Umbilical cord (tissue), 2 donors: Measurements from ENCODE around the gene CARD14. TPM values are rescaled to one million over a fixed set of nuclear protein-coding genes. Genes with fewer than 3 reads are reported as not detected.
A peak's percentile ranks its signal among the peaks of the same experiment; 100 is the strongest.
"Not testable (repeated sequence)": the region's sequence is repeated elsewhere in the genome, so short reads cannot be mapped to it uniquely, and the experiment has no call there.

Experiments used
- DNase-seq: peaks from one replicate; pipeline ENCODE4 v3.0.0-alpha.2; 2015; ENCODE audit warnings: low spot score
- total RNA-seq: library from RNA; depleted of rRNA; stranded (reverse); fragments of >200 nt; gene quantifications from one replicate; pipeline ENCODE4 v1.2.3, GENCODE V29; 2014; ENCODE audit warnings: low replicate concordance; ENCODE audit not compliant: insufficient read depth

CARD14 gene
- total RNA-seq, 1 donor from 2014 or later = 3.9 TPM

DNA sequence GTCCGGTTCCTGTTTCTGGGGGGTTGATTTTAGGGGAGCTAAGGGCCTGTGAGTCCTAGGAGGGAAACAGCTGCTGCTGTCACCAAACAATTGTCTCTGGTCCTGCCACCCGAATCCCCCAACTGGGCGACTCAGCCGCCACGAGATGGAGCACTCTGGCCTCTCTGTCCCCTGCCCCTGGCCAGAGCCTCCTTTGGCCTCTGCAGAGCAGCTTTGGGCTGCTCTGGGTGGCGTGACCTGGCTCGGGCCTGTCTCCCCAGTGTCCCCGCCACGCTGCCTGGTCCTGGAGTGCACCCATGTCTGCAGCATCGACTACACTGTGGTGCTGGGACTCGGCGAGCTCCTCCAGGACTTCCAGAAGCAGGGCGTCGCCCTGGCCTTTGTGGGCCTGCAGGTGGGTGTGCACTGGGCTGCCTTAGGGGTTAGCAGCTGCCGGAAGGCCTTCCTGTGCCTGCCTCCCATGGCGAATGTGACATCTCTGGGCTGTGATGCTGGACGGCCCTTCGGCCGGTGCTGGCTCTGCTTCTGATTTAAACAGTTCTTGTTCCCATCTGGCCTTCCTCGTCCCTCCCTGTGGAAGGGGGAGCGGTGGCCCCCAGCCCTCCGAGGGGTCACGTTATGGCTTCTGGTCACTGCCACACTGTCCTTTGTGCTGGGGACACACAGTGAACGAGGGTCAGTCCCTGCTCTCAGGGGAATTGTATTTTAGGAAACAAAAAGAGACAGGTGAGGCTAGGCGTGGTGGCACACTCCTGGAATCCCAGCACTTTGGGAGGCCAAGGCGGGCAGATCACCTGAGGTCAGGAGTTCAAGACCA is 79.3 kb downstream of the CARD14 start:
- DNase-seq = no peak

DNA sequence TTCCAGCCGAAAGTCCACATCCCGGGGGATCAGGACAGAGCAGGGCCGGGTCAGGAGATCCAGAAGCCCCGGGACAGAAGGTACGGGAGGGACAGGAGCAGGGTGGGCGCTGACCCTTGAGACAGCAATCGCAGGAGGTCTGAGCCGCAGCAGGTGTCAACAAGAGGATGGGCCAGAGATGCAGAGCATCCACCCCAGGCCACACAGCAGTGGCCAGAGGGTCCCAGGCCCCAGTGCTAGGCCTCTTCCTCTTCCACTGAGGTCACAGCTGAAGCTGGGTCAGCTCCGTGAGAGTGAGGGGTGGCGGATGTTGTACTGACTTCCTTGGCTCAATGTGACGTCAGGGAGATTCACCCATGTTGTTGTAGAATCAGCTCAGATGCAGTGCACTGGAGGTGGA is 82.1 kb downstream of the CARD14 start:
- no peak for DNase-seq

DNA sequence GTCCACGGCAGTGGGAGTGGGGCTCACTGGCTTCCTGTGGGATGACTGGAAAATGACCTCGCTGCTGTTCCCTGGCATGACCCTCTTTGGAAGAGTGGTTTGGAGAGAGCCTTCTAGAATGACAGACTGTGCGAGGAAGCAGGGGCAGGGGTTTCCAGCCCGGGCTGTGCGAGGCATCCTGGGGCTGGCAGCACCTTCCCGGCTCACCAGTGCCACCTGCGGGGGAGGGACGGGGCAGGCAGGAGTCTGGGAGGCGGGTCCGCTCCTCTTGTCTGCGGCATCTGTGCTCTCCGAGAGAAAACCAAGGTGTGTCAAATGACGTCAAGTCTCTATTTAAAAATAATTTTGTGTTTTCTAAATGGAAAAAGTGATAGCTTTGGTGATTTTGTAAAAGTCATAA is 83.0 kb downstream of the CARD14 start:
- peak; percentile 19 for DNase-seq

- no peak for DNase-seq
These were observed 84.0 kb downstream of the CARD14 start for GRCh38 chr17:80253631-80254395.

- DNase-seq = peak; percentile 46
These were observed 84.8 kb downstream of the CARD14 start for GRCh38 chr17:80254396-80255251.

DNA sequence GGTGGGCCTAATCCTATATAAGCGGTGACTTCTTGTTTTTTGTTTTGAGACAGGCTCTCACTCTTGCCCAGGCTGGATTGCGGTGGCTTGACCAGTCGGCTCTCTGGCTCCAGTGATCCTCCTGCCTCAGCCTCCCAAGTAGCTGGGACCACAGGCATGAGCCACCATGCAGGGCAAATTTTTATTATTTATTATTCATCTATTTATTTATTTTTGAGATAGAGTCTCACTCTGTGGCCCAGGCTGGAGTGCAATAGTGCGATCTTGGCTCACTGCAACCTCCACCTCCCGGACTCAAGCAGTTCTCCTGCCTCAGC is 86.2 kb downstream of the CARD14 start:
- no peak for DNase-seq

GRCh38 chr17:80257716-80258213 is 87.9 kb downstream of the CARD14 start:
- DNase-seq = peak; percentile 23

GRCh38 chr17:80258296-80258695 is 88.5 kb downstream of the CARD14 start:
- not testable (repeated sequence) for DNase-seq

Other genes starting within 250 kb of the CARD14 start
- gene TBC1D16, start 134.2 kb upstream of the CARD14 start, total RNA-seq = 21.7 TPM
- gene CCDC40, start 133.4 kb upstream of the CARD14 start, total RNA-seq = 2.9 TPM
- 29.9 TPM for gene GAA, start 68.4 kb upstream of the CARD14 start, total RNA-seq
- 72.5 TPM for gene EIF4A3, start 22.9 kb upstream of the CARD14 start, total RNA-seq
- 5.8 TPM for gene SGSH, start 50.3 kb downstream of the CARD14 start, total RNA-seq
- gene SLC26A11, start 50.4 kb downstream of the CARD14 start, total RNA-seq = 9.1 TPM
- gene RNF213, start 90.8 kb downstream of the CARD14 start, total RNA-seq = 54.4 TPM
- 22.6 TPM for gene ENDOV, start 245.1 kb downstream of the CARD14 start, total RNA-seq